NCI-H1930 (cell line): ENCODE measurements around the gene LY6G6C.

Experiments
- DNase-seq, 2 experiments: peaks; one replicate each; lab custom pipeline; 2025; lab: John Stamatoyannopoulos, UW

The LY6G6C gene

GRCh38 chr6:31741815-31742214 lies 20.3 kb upstream of the LY6G6C start:
- no peak for DNase-seq

GRCh38 chr6:31740397-31741223 lies 19.1 kb upstream of the LY6G6C start:
- DNase-seq: no peak

DNA sequence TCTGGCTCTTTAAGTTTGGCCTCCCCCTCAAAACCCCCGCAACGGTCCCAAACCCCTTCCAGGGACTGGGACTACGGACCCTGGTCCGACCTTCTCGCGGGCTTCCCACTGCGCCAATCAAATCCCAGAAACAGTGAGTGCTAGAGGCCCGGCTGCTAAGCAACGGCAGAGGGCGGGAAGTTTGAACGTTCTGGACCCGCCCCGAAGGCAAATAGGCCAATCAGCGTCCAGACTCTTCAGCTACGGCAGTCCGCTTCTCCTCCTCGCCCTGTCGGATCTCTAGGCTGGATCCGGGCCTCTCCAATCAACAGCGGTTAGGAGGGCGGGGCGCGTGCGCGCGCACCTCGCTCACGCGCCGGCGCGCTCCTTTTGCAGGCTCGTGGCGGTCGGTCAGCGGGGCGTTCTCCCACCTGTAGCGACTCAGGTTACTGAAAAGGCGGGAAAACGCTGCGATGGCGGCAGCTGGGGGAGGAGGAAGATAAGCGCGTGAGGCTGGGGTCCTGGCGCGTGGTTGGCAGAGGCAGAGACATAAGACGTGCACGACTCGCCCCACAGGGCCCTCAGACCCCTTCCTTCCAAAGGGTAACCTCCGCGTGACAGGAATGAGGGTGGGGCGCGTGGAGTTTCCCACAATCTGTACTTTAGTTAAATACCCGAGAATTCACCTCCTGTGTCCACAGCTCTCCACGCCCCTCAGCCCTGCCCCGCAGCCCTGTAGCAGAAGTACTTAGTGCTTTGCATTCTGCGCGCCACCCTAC lies 18.3 kb upstream of the LY6G6C start, which contains the start of gene MSH5:
TSS of gene MSH5 (plus strand) at position 367 of the 758 bp plus-strand sequence. CDS start 462 bp downstream, outside the sequence.
- DNase-seq: peak; percentile 99

DNA sequence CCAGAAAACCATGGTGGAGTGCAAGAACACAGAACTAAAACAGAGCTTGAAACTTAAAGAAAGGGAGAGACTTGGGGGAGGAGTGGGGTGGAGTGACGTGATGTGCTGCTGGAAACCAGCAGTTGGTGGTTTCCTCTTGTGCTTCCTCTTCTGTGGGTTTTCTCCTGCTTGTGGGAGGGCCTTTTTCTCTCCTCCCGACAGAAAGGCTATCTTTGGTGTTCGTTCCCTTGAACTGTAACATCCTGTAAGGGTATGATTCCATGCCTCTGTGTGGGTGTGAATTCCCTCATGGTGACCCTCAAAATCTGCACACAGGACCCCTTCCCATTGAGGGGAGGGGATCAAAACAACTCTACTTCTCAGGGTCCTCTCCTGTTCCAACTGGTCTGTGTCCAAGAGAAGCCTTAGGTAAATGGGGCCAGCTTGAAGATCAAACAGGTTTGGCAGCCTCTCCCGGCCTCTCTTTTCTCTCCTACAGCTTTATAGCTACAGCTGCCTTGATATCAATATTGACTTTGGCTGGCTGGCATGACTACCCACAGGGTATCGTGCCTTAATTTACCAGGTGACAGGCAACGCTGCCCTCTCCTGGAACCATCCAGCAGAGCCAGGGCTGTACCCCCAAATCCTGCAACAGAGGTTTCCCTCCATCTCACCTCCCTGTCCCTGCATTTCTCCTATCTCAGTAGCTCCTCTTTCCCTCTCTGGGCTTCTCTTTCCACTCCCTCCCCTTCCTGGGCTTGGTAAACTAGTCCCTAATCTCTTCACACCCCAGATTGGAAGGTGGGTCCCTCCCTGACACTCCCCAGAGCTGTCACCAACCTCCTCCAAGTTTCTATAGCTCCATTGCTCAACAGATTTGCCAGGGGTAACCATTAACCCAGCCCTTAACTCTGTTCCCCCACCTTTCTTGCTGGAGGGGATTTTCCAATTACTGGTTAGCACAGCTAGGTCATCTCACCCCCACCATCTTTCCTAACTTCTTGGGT lies 16.7 kb upstream of the LY6G6C start:
- peak; percentile 33 to 39 for DNase-seq

- DNase-seq: peak in 1 of 2 experiments; percentile 13
These were observed 15.9 kb upstream of the LY6G6C start for GRCh38 chr6:31737315-31737990.

- no peak for DNase-seq
These were observed 15.3 kb upstream of the LY6G6C start for GRCh38 chr6:31736768-31737314.

DNA sequence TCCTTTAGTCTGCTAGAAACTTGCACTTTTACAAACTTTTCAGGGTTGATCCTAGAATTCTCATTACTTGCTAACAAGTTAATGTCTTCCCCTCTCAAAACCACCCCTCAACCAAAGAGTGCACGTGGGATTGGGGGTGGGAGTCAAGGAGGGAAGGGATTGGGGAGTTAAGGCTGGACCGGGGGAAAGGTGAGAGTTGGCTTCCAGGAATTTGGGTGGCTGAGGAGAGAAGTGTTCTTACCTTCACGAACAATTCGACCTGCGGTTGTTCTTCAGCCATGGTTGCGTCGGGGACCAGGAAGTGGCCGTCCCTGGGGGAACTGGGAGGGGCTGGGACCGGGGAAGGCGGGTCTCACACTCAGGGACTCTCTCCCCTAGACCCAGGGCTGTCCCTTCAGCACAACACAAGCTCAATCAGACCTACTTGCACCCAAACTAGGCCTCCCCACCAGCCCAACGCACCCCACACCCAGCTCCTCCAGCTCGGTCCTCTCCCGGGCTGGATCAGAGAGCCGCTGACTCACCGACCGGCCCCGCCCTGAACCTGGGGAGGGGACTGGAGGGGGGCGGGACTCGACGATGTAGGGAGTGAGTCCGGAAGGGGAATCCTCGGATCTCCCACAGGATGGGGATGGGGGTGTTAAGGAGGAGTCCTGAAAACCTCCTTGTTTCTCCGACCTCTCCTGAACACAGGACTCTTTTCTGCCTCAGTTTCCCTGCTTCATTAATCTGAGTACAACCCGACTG lies 14.6 kb upstream of the LY6G6C start, which contains the start of gene CLIC1:
TSS of gene CLIC1 (minus strand) at position 510 of the 747 bp plus-strand sequence. CDS start at position 280, 230 bp downstream.
- peak; percentile 69 to 72 for DNase-seq

DNA sequence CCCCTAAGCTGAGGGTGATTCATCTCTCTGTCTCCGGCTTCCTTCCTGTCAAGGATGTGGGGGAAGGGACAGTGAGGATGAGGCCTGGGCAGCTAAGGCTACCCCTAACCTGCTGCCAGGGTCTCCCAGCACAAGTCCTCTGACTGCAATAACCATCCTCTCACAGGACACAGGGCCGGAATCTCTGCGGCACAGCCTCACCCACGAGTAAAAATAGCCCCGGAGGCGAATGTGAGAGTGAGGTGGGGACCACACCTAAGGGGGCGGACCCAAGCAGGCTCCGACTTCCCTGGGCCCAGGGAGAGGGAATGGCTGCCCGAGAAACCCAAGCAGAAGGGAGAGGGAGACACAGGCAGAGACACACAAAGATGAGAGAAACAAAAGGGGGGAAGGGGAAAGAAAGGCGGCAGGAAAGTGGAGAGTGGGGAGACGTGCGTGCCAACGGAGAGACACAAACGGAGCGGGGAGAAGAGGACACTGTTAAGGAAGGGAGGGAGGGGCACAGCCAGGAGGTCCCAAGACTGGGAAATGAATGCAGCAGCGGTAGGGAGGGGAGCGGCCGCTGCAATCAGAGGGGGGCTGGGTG lies 13.4 kb upstream of the LY6G6C start:
- DNase-seq: no peak

GRCh38 chr6:31734247-31734820 lies 12.8 kb upstream of the LY6G6C start:
- no peak for DNase-seq

GRCh38 chr6:31733734-31734133 lies 12.2 kb upstream of the LY6G6C start:
- no peak for DNase-seq

DNA sequence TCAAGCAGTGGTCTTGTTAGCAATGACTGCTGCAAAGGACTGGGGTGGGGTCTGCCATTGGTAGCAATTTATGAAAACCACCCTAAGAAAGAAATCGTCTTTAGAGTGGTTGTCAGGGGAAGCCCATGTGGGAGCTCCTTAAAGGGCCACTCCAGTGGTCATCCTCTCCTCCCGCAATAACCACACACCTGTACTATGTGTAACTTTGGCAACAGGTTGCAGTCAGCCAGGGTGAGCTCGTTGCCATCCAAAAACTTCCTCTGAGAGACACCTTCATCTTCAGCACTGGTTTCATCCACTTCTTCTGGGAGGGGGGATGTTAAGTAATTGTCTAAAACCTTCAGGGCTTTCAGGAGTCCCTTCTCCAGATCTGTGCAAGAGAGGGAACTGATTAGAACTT lies 10.5 kb upstream of the LY6G6C start:
- DNase-seq: no peak

DNA sequence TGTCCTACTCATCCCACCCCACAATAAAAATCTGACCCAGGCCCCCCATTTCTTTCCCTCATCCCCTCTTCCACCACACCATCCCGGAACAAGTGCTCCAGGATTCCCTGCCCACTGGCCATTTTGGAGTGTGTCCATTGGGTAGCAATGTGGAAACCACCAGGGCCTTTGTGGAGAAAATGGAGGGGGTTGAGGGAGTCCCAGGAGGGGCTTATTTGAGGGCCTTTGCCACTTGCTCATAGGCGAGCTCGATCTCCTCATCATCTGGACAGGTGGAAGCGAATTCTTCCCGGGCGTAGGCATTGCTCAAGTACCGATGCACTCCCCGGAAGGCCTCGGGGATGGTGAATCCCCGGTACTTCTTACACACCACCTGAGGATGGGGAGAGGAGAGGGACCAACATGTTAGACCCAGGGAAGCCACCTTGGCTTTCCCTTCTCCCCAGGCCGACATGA lies 9.1 kb upstream of the LY6G6C start:
- DNase-seq: no peak

GRCh38 chr6:31729979-31730630 lies 8.6 kb upstream of the LY6G6C start:
- DNase-seq: peak; percentile 65 to 70

DNA sequence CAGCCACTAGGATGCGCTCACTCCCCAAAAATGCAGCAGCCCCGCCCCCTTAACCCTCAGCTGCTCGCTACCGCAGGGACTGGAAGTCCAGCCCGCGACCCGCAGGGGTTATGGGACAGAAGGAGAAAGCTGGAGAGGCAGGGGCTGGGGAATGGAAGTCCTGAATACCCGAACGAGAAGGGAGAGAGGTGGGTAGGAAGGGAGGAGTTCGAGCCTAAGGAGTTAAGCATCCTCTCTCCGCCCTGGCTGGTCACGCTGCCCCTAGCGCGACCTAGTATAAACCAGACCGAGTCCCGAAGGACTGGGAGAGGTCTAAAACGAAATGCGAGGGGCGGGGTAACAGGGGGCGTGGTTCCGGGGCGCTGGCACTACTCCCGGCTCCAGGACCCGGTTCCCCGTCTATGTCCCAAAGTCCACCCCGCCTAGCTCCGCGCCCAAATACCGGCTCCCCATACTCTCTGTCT lies 8.0 kb upstream of the LY6G6C start:
- peak; percentile 48 to 64 for DNase-seq

- DNase-seq: no peak
These were observed 7.4 kb upstream of the LY6G6C start, which contains the start of gene DDAH2 for GRCh38 chr6:31728767-31729514. Gene DDAH2, minus strand, starts transcription at chr6:31729299. Its CDS starts 138 bp downstream, at chr6:31729161.

- no peak for DNase-seq
These were observed 6.4 kb upstream of the LY6G6C start for GRCh38 chr6:31727717-31728671.
